SK-N-SH (cell line): Measurements from ENCODE around the gene DSE. TPM values are rescaled to one million over a fixed set of nuclear protein-coding genes. Genes with fewer than 3 reads are reported as not detected.

Source experiments
- CTCF ChIA-PET: fragments of 300-600, 350-600 bp; formaldehyde crosslinking; extraction: SDS; loops from one replicate; lab custom pipeline; 2021; lab: Yijun Ruan, JAX
- POLR2A ChIA-PET: fragments of 350-600 bp; sonication (Branson Sonifier 250); formaldehyde crosslinking; extraction: SDS; loops from one replicate; lab custom pipeline; 2020; ENCODE audit warnings: antibody characterized with exemption, inconsistent platforms; lab: Yijun Ruan, JAX
- DNase-seq: peaks from one replicate; pipeline ENCODE4 v3.0.0; 2012
- H2AFZ ChIP-seq: fragments of 200-600 bp; sonication (generic); 2 replicates; pipeline ENCODE4 v1.8.1; 2016; ENCODE audit warnings: antibody characterized with exemption, mild to moderate bottlenecking, low read depth
- H3F3A ChIP-seq: fragments of 200-600 bp; sonication (generic); replicated peaks from 2 replicates; pipeline ENCODE3; 2016; ENCODE audit warnings: antibody characterized with exemption, mild to moderate bottlenecking; ENCODE audit not compliant: insufficient read depth
- H3K27ac ChIP-seq, 2 experiments: fragments of 200-500 bp in 1 of 2; fragments of 200-600 bp in 1 of 2; sonication (Bioruptor generic) in 1 of 2; sonication (generic), shearing (Covaris generic) in 1 of 2; 2 replicates each; pipeline versions ENCODE4 v1.5.1 to v1.6.1; 2014 to 2016; ENCODE audit warnings: low read depth in 2 of 2, inconsistent platforms in 1 of 2, low read length in 1 of 2, mild to moderate bottlenecking in 1 of 2, mixed read lengths in 1 of 2
- H3K27me3 ChIP-seq: fragments of 200-600 bp; sonication (generic), shearing (Covaris generic); 2 replicates; pipeline ENCODE4 v1.6.1; 2016; ENCODE audit warnings: mixed run types; ENCODE audit not compliant: insufficient read depth
- H3K36me3 ChIP-seq, 2 experiments: fragments of 200-500 bp in 1 of 2; fragments of 200-600 bp in 1 of 2; sonication (Bioruptor generic) in 1 of 2; sonication (generic) in 1 of 2; replicated peaks in 1 of 2; 2 replicates each; pipeline versions ENCODE3 to v1.5.1; 2014 to 2016; ENCODE audit warnings: low read length in 1 of 2, mild to moderate bottlenecking in 1 of 2; ENCODE audit not compliant: insufficient read depth in 2 of 2, control insufficient read depth in 1 of 2
- H3K4me1 ChIP-seq, 2 experiments: fragments of 200-500 bp in 1 of 2; fragments of 200-600 bp in 1 of 2; sonication (Bioruptor generic) in 1 of 2; sonication (generic), shearing (Covaris generic) in 1 of 2; 2 replicates each; pipeline versions ENCODE4 v1.5.1 to v1.6.1; 2014 to 2016; ENCODE audit warnings: low read depth in 1 of 2, low read length in 1 of 2, mixed run types in 1 of 2; ENCODE audit not compliant: insufficient read depth in 2 of 2, control insufficient read depth in 1 of 2
- H3K4me2 ChIP-seq: fragments of 200-600 bp; sonication (generic), shearing (Covaris generic); 2 replicates; pipeline ENCODE4 v1.6.1; 2017; ENCODE audit warnings: mixed run types
- H3K4me3 ChIP-seq, 2 experiments: fragments of 200-500 bp in 1 of 2; fragments of 200-600 bp in 1 of 2; sonication (Bioruptor generic) in 1 of 2; sonication (generic), shearing (Covaris generic) in 1 of 2; 2 replicates each; pipeline versions ENCODE4 v1.5.1 to v1.8.1; 2014 to 2016; ENCODE audit warnings: low read depth in 2 of 2, inconsistent platforms in 1 of 2, low read length in 1 of 2, mild to moderate bottlenecking in 1 of 2, mixed read lengths in 1 of 2, moderate library complexity in 1 of 2
- H3K79me2 ChIP-seq: fragments of 200-600 bp; sonication (generic); 2 replicates; pipeline ENCODE4 v1.8.1; 2017; ENCODE audit warnings: mild to moderate bottlenecking; ENCODE audit not compliant: insufficient read depth
- H3K9ac ChIP-seq: fragments of 200-600 bp; sonication (generic); 2 replicates; pipeline ENCODE4 v1.6.1; 2017; ENCODE audit warnings: mixed run types
- H3K9me2 ChIP-seq: fragments of 200-600 bp; sonication (generic); 2 replicates; pipeline ENCODE4 v1.6.1; 2017; ENCODE audit warnings: mixed run types
- H3K9me3 ChIP-seq: fragments of 200-600 bp; sonication (generic); 2 replicates; pipeline ENCODE4 v1.6.1; 2017; ENCODE audit warnings: mixed run types, mild to moderate bottlenecking, moderate library complexity
- H4K20me1 ChIP-seq: fragments of 200-600 bp; sonication (generic); 2 replicates; pipeline ENCODE4 v1.6.1; 2017; ENCODE audit warnings: mild to moderate bottlenecking, mixed run types; ENCODE audit not compliant: insufficient read depth
- EP300 ChIP-seq, 2 experiments: IDR thresholded peaks; 2 replicates each; pipeline versions ENCODE4 v1.4.0 to v1.6.1; 2012; ENCODE audit warnings: borderline replicate concordance in 1 of 2, low read depth in 1 of 2, low read length in 1 of 2
- EZH2phosphoT487 ChIP-seq: fragments of 200-600 bp; sonication (generic); IDR thresholded peaks from 2 replicates; pipeline ENCODE4 v1.6.1; 2017; ENCODE audit warnings: low read depth, mixed run types, mild to moderate bottlenecking, antibody characterized with exemption, moderate library complexity, borderline replicate concordance
- FOXJ3 ChIP-seq: sonication (generic); formaldehyde crosslinking; IDR thresholded peaks from 2 replicates; pipeline ENCODE4 v1.5.1; 2020; ENCODE audit warnings: mild to moderate bottlenecking, missing genetic modification reagents
- JUND ChIP-seq: IDR thresholded peaks from 2 replicates; pipeline ENCODE4 v1.4.0; 2012
- MAX ChIP-seq: IDR thresholded peaks from 2 replicates; pipeline ENCODE4 v1.4.0; 2012; ENCODE audit warnings: low read depth
- MEF2A ChIP-seq: IDR thresholded peaks from 2 replicates; pipeline ENCODE4 v1.4.0; 2012; ENCODE audit warnings: low read depth, borderline replicate concordance
- NFIC ChIP-seq: IDR thresholded peaks from 2 replicates; pipeline ENCODE4 v1.4.0; 2012; ENCODE audit warnings: borderline replicate concordance
- NRF1 ChIP-seq: IDR thresholded peaks from 2 replicates; pipeline ENCODE4 v1.6.1; 2012; ENCODE audit warnings: low read depth, mild to moderate bottlenecking, low read length
- POLR2AphosphoS5 ChIP-seq: IDR thresholded peaks from 2 replicates; pipeline ENCODE4 v1.6.1; 2012; ENCODE audit warnings: low read depth, low read length
- RCOR1 ChIP-seq: fragments of 150-350 bp; IDR thresholded peaks from 2 replicates; pipeline ENCODE4 v1.6.1; 2017; ENCODE audit warnings: antibody characterized with exemption, low read length
- REST ChIP-seq: IDR thresholded peaks from 2 replicates; pipeline ENCODE4 v1.6.1; 2012; ENCODE audit warnings: mild to moderate bottlenecking, low read depth, low read length, moderate library complexity
- RXRA ChIP-seq: IDR thresholded peaks from 2 replicates; pipeline ENCODE4 v1.4.0; 2012; ENCODE audit warnings: low read depth, mild to moderate bottlenecking, borderline replicate concordance
- WGBS: methylation state at CpG from one replicate; pipeline ENCODE4 v1.1.6; 2017; ENCODE audit warnings: low lambda C conversion rate; 5-methylcytosine and 5-hydroxymethylcytosine counted together
- polyA plus RNA-seq, 3 experiments: library from polyadenylated mRNA; depleted of rRNA; stranded (reverse); fragments of >200 nt; gene quantifications; 2 replicates each; pipeline ENCODE4 v1.2.3, GENCODE V29; 2012

Gene DSE
- polyA plus RNA-seq, 1 of the 3 experiments (the other 2 are of a cell fraction): 12.7 TPM

GRCh38 chr6:116359131-116359530 lies 11.6 kb upstream of the DSE start:
- H3K9me3 ChIP-seq: no peaks in the 10 kb centered on the region
- H3K79me2 ChIP-seq: no peaks in the 10 kb centered on the region
- H3K4me3 ChIP-seq: no peak overlapping the region
- no peaks in the 10 kb centered on the region for H4K20me1 ChIP-seq
- H3F3A ChIP-seq: peaks cover 4% of the 10 kb centered on the region
- 100% methylated on average over 1 of the region's 1 CpG for WGBS
- POLR2A ChIA-PET: no interaction called here
- no peaks in the 10 kb centered on the region for H3K27me3 ChIP-seq
- DNase-seq: no peak
- no peak overlapping the region for H3K4me2 ChIP-seq
- no peaks in the 10 kb centered on the region for H3K36me3 ChIP-seq
- no peak overlapping the region for H3K27ac ChIP-seq
- H3K4me1 ChIP-seq: 0 out of 4 replicates have a peak, but pooled peaks cover 0 to 9% of the 10 kb centered on the region in 2 experiments
- no peak overlapping the region for H3K9ac ChIP-seq
- no peaks in the 10 kb centered on the region for H3K9me2 ChIP-seq
- TF ChIP-seq EP300 (IDR thresholded peaks at IDR 0.05; ENCODE audit: borderline replicate concordance in 1 of 2, low read depth in 1 of 2, low read length in 1 of 2) (no peak), FOXJ3 (no peak), NFIC (no peak), MEF2A (no peak), REST (no peak), POLR2AphosphoS5 (no peak), MAX (no peak), JUND (no peak), NRF1 (no peak), EZH2phosphoT487 (no peak), RCOR1 (no peak)
- CTCF ChIA-PET: interaction anchor here (0.8 kb wide), 1 partner anchor 67 kb away, joined by 4 read pairs; no protein-coding TSS in a partner anchor
- no peak overlapping the region for H2AFZ ChIP-seq

- Histone ChIP-seq H3K9me3 (no peaks in the 10 kb centered on the region), H4K20me1 (no peaks in the 10 kb centered on the region), H3K36me3 (no peaks in the 10 kb centered on the region), H3K4me3 (no peak overlapping the region), H3K4me1 (0 out of 4 replicates have a peak, but pooled peaks cover 0 to 11% of the 10 kb centered on the region in 2 experiments), H3K79me2 (no peaks in the 10 kb centered on the region), H3K27ac (no peak overlapping the region), H2AFZ (no peak overlapping the region), H3K9me2 (no peaks in the 10 kb centered on the region), H3K9ac (no peak overlapping the region), H3K4me2 (no peak overlapping the region), H3K27me3 (no peaks in the 10 kb centered on the region), H3F3A (peaks cover 7% of the 10 kb centered on the region)
- WGBS: 95% methylated on average over 2 of the region's 2 CpGs
- ChIA-PET POLR2A (no interaction called here), CTCF (interaction anchor here (0.8 kb wide), 1 partner anchor 66 kb away, joined by 4 read pairs; no protein-coding TSS in a partner anchor)
- TF ChIP-seq RXRA: no peak
- DNase-seq: no peak
Observed at GRCh38 chr6:116359835-116360234, 10.9 kb upstream of the DSE start.
